Activated CD4-positive, CD25-positive, alpha-beta regulatory T cell (primary cell): Measurements from ENCODE around the gene ARHGEF19.
A peak's percentile ranks its signal among the peaks of the same experiment; 100 is the strongest.
"Not testable (repeated sequence)": the region's sequence is repeated elsewhere in the genome, so short reads cannot be mapped to it uniquely, and the experiment has no call there.

Experiments used
- DNase-seq, 4 experiments: peaks; one replicate each; lab custom pipeline; 2025; lab: John Stamatoyannopoulos, UW

The ARHGEF19 gene

GRCh38 chr1:16221499-16221898, 9.0 kb upstream of the ARHGEF19 start:
- no peak for DNase-seq

GRCh38 chr1:16219968-16220500, 7.6 kb upstream of the ARHGEF19 start:
- DNase-seq = no peak

GRCh38 chr1:16218674-16219071, 6.2 kb upstream of the ARHGEF19 start:
- DNase-seq = no peak

- no peak for DNase-seq
Observed at GRCh38 chr1:16218014-16218673, 5.7 kb upstream of the ARHGEF19 start.

- DNase-seq = peak; percentile 79 to 87 (median 80)
Observed at GRCh38 chr1:16217061-16217785, 4.8 kb upstream of the ARHGEF19 start.

GRCh38 chr1:16215882-16216753, 3.7 kb upstream of the ARHGEF19 start:
- peak in 3 of 4 experiments; percentile 12 to 21 (median 20) for DNase-seq

GRCh38 chr1:16215240-16215639, 2.8 kb upstream of the ARHGEF19 start:
- DNase-seq = not testable (repeated sequence)

- not testable (repeated sequence) for DNase-seq
Observed at GRCh38 chr1:16213544-16213943, 1.1 kb upstream of the ARHGEF19 start.

GRCh38 chr1:16213013-16213412, 561 bp upstream of the ARHGEF19 start:
- DNase-seq = no peak

- no peak for DNase-seq
Observed at GRCh38 chr1:16211824-16212223, 628 bp downstream of the ARHGEF19 start.

GRCh38 chr1:16210581-16210980, 1.9 kb downstream of the ARHGEF19 start:
- DNase-seq = no peak

- no peak for DNase-seq
Observed at GRCh38 chr1:16209847-16210407, 2.5 kb downstream of the ARHGEF19 start.

GRCh38 chr1:16209132-16209846, 3.2 kb downstream of the ARHGEF19 start:
- DNase-seq = no peak

GRCh38 chr1:16208270-16208987, 4.0 kb downstream of the ARHGEF19 start:
- no peak for DNase-seq

- no peak for DNase-seq
Observed at GRCh38 chr1:16207318-16208269, 4.9 kb downstream of the ARHGEF19 start.

- DNase-seq = peak; percentile 82 to 90 (median 88)
Observed at GRCh38 chr1:16206547-16207317, 5.7 kb downstream of the ARHGEF19 start.

- DNase-seq = no peak
Observed at GRCh38 chr1:16205891-16206546, 6.4 kb downstream of the ARHGEF19 start.

- no peak for DNase-seq
Observed at GRCh38 chr1:16205334-16205671, 7.1 kb downstream of the ARHGEF19 start.
